Aorta (tissue), 5 donors: Measurements from ENCODE around the gene MST1. TPM values are rescaled to one million over a fixed set of nuclear protein-coding genes. Genes with fewer than 3 reads are reported as not detected.

Source experiments
- ATAC-seq: fragments of 200-7000 bp; cut with Tn5 transposase; one replicate; pipeline ENCODE4 v1.9.1; 2022; ENCODE audit warnings: moderate library complexity; ENCODE audit not compliant: low FRiP score
- DNase-seq, 2 donors: peaks; one replicate each; pipeline ENCODE4 v3.0.0-alpha.2; 2020
- H3K27ac ChIP-seq, 2 donors: one replicate each; pipeline ENCODE4 v1.5.1; 2013; ENCODE audit warnings: low read length in 2 of 2, mild to moderate bottlenecking in 2 of 2, moderate library complexity in 2 of 2, control low read depth in 1 of 2, inconsistent platforms in 1 of 2, low read depth in 1 of 2
- H3K27me3 ChIP-seq, 2 donors: one replicate each; pipeline ENCODE4 v1.6.1; 2013; ENCODE audit warnings: control low read depth in 1 of 2, low read length in 1 of 2, mild to moderate bottlenecking in 1 of 2, moderate library complexity in 1 of 2; ENCODE audit not compliant: insufficient read depth in 2 of 2, control insufficient read depth in 1 of 2
- H3K36me3 ChIP-seq, 2 donors: one replicate each; pipeline ENCODE4 v1.6.1; 2013; ENCODE audit warnings: control low read depth in 1 of 2, low read length in 1 of 2, mild to moderate bottlenecking in 1 of 2; ENCODE audit not compliant: insufficient read depth in 2 of 2, control insufficient read depth in 1 of 2
- H3K4me1 ChIP-seq, 2 donors: one replicate each; pipeline ENCODE4 v1.6.1; 2013; ENCODE audit warnings: low read length in 2 of 2, control low read depth in 1 of 2, mild to moderate bottlenecking in 1 of 2, moderate library complexity in 1 of 2; ENCODE audit not compliant: insufficient read depth in 2 of 2, control insufficient read depth in 1 of 2
- H3K4me3 ChIP-seq, 2 donors: one replicate each; pipeline ENCODE4 v1.5.1; 2013; ENCODE audit warnings: low read length in 2 of 2, control low read depth in 1 of 2, mild to moderate bottlenecking in 1 of 2
- H3K9me3 ChIP-seq: one replicate; pipeline ENCODE4 v1.6.1; 2013; ENCODE audit warnings: mild to moderate bottlenecking, low read length; ENCODE audit not compliant: control insufficient read depth
- WGBS, 2 donors: extraction: QIAGEN DNeasy Blood & Tissue Kit; methylation state at CpG; one replicate each; pipeline ENCODE4 v1.1.7; 2013; 5-methylcytosine and 5-hydroxymethylcytosine counted together
- intact Hi-C, 2 donors: fragments of 100-400 bp; cut with DNase I; formaldehyde crosslinking; loops; one replicate each; pipeline versions ENCODE4 v1.14.2 to v1.15.0; 2022
- polyA plus RNA-seq, 2 donors: library from polyadenylated mRNA; stranded (reverse); fragments of 200-250 nt; gene quantifications; one replicate each; pipeline ENCODE4 v1.2.3, GENCODE V29; 2013
- total RNA-seq, 2 donors: library from RNA; stranded (reverse); fragmentation: NEBNext Ultra II Directional; extraction: Animal tissue kit (Norgen Biotek cat#: 25700); gene quantifications; one replicate each; pipeline ENCODE4 v1.2.1, GENCODE V29; 2021
- donor health status: healthy with polysubstance abuse.
- donor health status: Bipolar disorder and iron deficiency.
- donor health status: DM: no; HTN: no; CAD: no.
- donor health status: DM: no; HTN: no; CAD: no.
- donor health status: DM: yes; HTN: yes; CAD: no.

MST1 gene
- total and polyA plus RNA-seq, 4 donors: 4.5 to 64.7 (median 11.1) TPM

GRCh38 chr3:49715611-49716121 lies 26.4 kb upstream of the MST1 start:
- Histone ChIP-seq H3K9me3 (no peaks in the 10 kb centered on the region), H3K4me3 (no peak overlapping the region), H3K4me1 (no peaks in the 10 kb centered on the region), H3K36me3 (no peaks in the 10 kb centered on the region), H3K27me3 (no peaks in the 10 kb centered on the region), H3K27ac (no peak overlapping the region)
- intact Hi-C loops: no loop called here
- ATAC-seq (no peak), DNase-seq (peak in 1 of 2 donors; percentile 76)
- 84 to 88% methylated on average over 13 of the region's 13 CpGs for WGBS, 2 donors

GRCh38 chr3:49714728-49715550 lies 25.7 kb upstream of the MST1 start:
- intact Hi-C loops: no loop called here
- Histone ChIP-seq H3K36me3 (no peaks in the 10 kb centered on the region), H3K9me3 (no peaks in the 10 kb centered on the region), H3K4me3 (no peak overlapping the region), H3K27ac (no peak overlapping the region), H3K27me3 (no peaks in the 10 kb centered on the region), H3K4me1 (no peaks in the 10 kb centered on the region)
- 87 to 89% methylated on average over 13 of the region's 13 CpGs for WGBS, 2 donors
- ATAC-seq (no peak), DNase-seq (peak in 1 of 2 donors; percentile 74)

GRCh38 chr3:49713336-49714105 lies 24.2 kb upstream of the MST1 start:
- intact Hi-C loops: no loop called here
- H3K9me3 ChIP-seq: no peaks in the 10 kb centered on the region
- H3K27me3 ChIP-seq: no peaks in the 10 kb centered on the region
- no peaks in the 10 kb centered on the region for H3K36me3 ChIP-seq
- ATAC-seq (no peak), DNase-seq (peak in 1 of 2 donors; percentile 69)
- 90 to 93% methylated on average over 25 of the region's 25 CpGs for WGBS, 2 donors
- H3K4me3 ChIP-seq: no peak overlapping the region
- no peaks in the 10 kb centered on the region for H3K4me1 ChIP-seq
- H3K27ac ChIP-seq: no peak overlapping the region

GRCh38 chr3:49712631-49713317 lies 23.5 kb upstream of the MST1 start:
- H3K27me3 ChIP-seq: no peaks in the 10 kb centered on the region
- H3K9me3 ChIP-seq: no peaks in the 10 kb centered on the region
- H3K27ac ChIP-seq: no peak overlapping the region
- peak in 1 of 2 donors; percentile 61 for DNase-seq
- no peaks in the 10 kb centered on the region for H3K36me3 ChIP-seq
- no peak for ATAC-seq
- 64 to 69% methylated on average over 7 of the region's 7 CpGs for WGBS, 2 donors
- intact Hi-C loops: no loop called here
- no peaks in the 10 kb centered on the region for H3K4me1 ChIP-seq
- no peak overlapping the region for H3K4me3 ChIP-seq

DNA sequence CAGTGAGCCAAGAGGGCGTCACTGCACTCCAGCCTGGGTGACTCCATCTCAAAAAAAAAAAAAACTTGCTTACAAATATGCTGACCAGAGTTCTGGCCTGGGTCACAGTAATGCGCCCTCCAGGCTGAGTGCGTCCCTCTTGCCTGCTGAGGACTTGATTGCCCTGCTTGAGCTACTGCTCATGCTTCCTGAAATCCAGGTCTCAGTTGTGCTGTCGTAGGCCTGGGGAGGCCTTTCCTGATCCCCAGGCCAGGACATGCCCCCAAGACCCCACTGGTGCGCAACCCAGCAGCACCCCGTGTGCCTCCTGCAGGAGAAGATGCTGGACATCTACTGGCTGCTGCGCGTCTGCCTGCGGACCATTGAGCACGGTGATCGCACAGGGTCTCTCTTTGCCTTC lies 22.9 kb upstream of the MST1 start:
- no peak overlapping the region for H3K4me3 ChIP-seq
- no peak overlapping the region for H3K27ac ChIP-seq
- H3K9me3 ChIP-seq: no peaks in the 10 kb centered on the region
- peak in 1 of 2 donors; percentile 21 for DNase-seq
- no peaks in the 10 kb centered on the region for H3K4me1 ChIP-seq
- H3K27me3 ChIP-seq: no peaks in the 10 kb centered on the region
- no peaks in the 10 kb centered on the region for H3K36me3 ChIP-seq
- ATAC-seq: no peak
- intact Hi-C loops: no loop called here
- WGBS, 2 donors: 94 to 95% methylated on average over 11 of the region's 11 CpGs

DNA sequence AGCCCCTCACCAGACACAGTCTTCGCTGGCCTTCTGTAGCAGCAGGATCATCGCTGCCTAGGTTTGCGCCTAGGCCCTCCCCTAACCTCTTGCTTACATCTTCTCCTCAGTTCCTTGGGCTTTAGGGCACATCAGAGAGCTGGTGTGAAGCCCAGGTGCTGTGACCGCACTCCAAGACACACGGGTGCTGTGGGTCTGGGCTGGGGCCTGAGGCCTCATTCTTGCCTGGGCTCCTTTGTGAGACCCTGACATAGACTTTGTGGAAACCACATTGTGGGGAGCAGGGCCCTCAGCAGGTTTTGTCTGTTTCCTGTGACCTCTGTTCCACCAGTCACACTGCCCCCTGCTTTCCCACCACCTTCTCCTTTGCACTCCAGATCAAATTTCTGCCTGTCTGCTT lies 22.2 kb upstream of the MST1 start:
- DNase-seq (no peak), ATAC-seq (no peak)
- Histone ChIP-seq H3K27ac (no peak overlapping the region), H3K9me3 (no peaks in the 10 kb centered on the region), H3K4me1 (no peaks in the 10 kb centered on the region), H3K27me3 (no peaks in the 10 kb centered on the region), H3K4me3 (no peak overlapping the region), H3K36me3 (no peaks in the 10 kb centered on the region)
- intact Hi-C loops: no loop called here
- WGBS, 2 donors: 87 to 91% methylated on average over 5 of the region's 5 CpGs

DNA sequence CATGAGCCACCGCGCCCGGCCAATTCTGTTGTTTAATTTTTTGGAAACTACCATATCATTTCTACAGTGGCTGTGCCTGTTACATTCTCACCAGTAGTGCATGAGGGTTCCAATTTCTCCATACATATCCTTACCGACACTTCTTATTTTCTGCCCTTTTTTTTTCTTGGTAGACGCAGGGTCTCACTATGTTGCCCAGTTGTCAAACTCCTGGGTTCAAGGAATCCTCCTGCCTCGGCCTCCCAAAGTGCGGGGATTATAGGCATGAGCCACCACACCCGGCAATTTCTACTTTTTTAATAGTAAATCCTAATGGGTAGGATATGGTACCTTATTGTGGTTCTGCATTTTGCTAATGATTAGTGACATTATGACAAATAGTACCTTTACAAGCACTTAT lies 20.6 kb upstream of the MST1 start:
- no peaks in the 10 kb centered on the region for H3K4me1 ChIP-seq
- H3K36me3 ChIP-seq: peaks cover 0 to 5% of the 10 kb centered on the region in 2 donors
- intact Hi-C loops: loop anchor here in 1 of 2 donors (10.0 kb wide), 1 partner anchor 125 kb away; no protein-coding TSS in a partner anchor
- H3K4me3 ChIP-seq: no peak overlapping the region
- WGBS, 2 donors: 93 to 96% methylated on average over 8 of the region's 8 CpGs
- no peak for DNase-seq
- H3K9me3 ChIP-seq: no peaks in the 10 kb centered on the region
- H3K27ac ChIP-seq: no peak overlapping the region
- H3K27me3 ChIP-seq: no peaks in the 10 kb centered on the region
- no peak for ATAC-seq

DNA sequence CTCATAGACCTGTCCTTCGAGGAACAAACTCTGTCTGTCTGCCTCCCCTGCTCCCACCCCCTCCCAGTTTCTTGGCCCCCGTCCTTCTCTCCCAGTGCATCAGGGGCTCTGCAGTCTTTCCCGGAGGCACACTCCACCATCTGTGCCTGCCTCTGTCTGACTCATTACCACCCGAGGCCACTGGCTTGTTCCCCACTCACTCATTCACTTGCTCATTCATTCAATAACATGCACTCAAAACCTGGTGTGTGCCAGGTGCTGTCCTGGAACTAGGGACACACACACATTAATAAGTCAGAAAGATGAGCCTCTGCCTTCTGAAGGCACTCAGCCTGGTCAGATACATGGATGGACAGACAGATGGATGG lies 17.8 kb upstream of the MST1 start:
- no peaks in the 10 kb centered on the region for H3K27me3 ChIP-seq
- WGBS, 2 donors: 59 to 63% methylated on average over 4 of the region's 4 CpGs
- no peak for ATAC-seq
- DNase-seq: no peak
- intact Hi-C loops: loop anchor here in 1 of 2 donors (10.0 kb wide), 1 partner anchor 128 kb away; no protein-coding TSS in a partner anchor
- H3K4me3 ChIP-seq: no peak overlapping the region
- H3K9me3 ChIP-seq: no peaks in the 10 kb centered on the region
- H3K4me1 ChIP-seq: no peaks in the 10 kb centered on the region
- H3K27ac ChIP-seq: no peak overlapping the region
- peaks cover 0 to 5% of the 10 kb centered on the region in 2 donors for H3K36me3 ChIP-seq
